ENCODE measurements around the gene GALNT18.

The GALNT18 gene

DNA sequence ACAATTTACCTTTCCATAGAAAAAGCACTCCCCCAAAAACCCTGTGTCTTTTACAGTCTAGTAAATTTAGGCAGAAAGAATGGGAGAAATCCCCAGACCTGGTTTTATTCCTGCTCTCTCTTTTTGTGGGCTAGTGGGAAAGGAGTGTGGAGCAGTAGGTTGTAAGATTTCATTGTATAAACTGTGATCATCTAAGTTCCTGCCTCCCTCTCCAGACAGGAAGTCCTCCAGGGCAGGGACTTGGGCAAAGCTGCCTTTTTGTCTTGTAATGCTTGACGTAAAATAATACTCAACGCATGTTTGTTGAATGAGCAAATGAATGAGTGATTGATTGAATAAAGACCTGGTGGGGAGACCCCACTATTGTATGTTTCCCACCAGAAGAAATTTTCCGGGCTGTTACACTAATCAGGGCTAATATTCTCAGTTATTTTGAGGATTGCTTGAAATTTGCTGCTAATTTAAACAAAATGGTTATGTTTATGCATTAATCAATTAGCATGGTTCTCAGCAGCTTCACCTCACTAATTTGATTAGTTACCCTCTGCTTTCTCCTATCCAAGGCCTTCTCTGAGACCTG lies 305.1 kb downstream of the GALNT18 start:
- no peak for DNase-seq (ENCODE audit: low read depth in 1 of 2, low spot score in 1 of 2)

DNA sequence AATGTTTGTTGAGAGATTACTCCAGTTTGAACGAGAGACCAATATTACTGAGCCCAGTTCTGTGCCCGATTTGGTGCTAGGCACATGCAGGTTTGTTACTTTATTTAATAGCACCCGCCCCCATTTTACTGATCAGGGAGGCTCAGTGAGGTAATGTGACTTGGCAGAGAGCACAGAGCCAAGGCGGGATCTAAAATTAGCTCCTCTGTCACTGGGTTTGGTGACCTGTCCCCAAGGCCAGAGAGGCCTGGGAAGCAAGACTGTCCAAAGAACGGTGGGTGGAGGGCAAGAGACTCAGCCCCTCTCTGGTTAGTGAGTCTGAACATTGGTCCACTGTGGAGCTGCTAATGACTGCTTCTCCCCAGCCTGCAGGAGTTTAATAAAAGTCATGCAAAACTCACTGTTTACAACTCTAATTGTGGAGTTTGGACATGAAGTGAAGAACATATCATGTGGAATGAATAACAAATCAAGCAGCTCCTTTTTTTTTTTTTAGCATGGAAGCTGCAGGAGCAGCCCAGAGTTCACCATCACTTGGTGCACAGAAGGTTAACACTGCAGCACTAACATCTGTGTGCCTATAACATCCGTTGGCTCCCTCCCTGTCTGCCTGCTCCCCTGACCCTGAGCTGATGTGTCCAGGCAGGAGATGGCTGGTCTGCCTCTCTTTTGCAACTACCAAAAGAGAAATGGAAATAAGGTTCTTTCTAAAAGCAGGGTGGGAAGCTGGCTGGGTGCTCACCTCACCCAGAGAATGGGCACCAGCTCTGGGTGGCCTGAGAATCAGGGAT lies 307.7 kb downstream of the GALNT18 start:
- no peak for DNase-seq (ENCODE audit: low read depth in 1 of 2, low spot score in 1 of 2)

DNA sequence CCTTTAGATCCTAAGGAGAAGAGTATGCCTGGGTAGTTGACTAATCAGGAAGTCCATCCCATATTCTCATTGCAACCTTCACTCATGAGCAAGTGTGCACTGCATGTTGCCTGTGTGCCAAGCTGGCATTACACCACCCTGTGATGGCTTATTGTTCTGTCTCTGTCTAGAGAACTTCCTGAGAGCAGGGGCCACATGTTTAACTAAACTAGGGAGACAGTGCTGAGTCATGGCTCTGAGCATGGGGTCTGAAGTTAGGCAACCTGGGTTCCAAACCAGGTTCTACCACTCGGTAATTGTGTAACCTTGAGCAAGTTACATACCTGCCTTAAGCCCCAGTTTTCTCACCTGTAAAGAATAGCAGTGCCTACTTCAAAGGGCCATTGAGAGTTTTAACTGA lies 308.4 kb downstream of the GALNT18 start:
- DNase-seq (ENCODE audit: low read depth in 1 of 2, low spot score in 1 of 2), result no peak

DNA sequence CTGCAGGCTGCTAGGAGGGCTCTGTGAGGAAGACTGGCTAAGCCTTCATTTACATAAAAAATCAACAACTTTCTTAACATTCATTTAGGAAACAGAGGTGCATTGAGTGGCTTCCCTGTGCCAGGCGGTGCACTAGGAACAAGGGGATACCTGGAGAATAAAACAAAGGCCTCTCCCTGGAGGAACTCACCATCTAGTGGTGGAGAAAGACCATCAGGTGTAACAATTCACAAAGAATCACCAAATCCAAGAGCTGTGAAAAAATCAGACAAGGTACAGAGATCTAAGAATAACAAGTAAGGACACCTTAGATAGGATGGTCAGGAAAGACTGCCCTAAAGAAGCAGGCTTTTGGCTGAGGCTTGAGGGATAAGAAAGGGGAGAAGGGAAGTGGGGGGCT lies 309.1 kb downstream of the GALNT18 start:
- no peak for DNase-seq (ENCODE audit: low read depth in 1 of 2, low spot score in 1 of 2)

DNA sequence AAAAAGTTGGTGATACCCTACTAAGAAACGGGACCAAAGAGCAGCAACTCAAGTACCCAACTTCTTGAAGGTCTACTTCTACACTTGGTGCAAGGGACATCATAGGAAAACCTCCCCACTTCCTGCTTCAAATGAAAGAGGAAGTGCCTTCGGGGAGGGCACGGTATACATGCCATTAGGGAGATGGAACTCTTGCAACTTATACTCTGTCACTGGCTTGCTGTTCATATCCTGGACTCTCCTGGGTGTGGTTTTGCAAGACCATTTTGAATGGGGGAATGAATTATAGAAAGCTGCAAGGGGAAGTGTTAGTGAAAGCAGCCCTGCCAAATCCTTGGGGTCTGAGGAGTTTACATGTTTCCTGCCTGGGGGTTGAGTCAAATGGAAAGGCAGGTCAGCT lies 310.6 kb downstream of the GALNT18 start:
- DNase-seq (ENCODE audit: low read depth in 1 of 2, low spot score in 1 of 2), result no peak

DNA sequence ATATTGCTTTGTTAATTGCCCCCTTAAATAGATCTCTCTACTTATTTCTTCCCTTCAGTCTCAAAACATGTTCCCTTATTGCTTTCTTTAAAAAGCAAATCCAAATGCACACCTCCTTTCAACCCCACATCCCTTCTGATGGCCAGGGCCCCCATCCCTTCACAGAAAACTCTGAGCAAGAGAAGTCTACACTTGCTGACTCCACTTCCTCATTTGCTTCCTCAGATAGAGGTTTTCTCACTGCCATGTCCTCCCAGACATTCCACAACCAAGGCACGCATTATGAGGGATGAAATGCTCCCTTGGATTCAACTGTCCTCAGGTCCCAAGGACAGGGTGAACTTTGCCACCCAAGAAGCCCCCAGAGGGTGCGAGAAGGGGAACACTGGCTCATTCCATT lies 311.9 kb downstream of the GALNT18 start:
- no peak for DNase-seq (ENCODE audit: low read depth in 1 of 2, low spot score in 1 of 2)

DNA sequence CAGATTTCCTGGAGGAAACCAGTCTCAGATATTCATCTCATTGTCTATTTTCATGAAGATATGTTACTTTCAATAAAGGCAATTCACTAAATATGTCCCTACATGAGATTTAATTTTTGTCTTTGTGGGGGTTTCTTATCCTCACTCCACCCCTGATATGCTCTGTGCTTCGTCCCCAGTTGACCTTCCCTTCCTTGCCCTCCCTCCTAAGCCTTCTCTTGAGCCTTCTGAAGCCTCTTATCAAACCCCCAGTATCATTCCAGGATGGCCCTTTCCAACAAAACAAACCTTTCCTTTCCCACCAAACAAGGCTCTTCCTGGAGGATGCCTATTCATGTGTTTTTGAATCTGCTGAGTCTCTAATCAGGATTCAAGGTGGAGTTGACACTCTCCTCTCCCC lies 313.6 kb downstream of the GALNT18 start:
- DNase-seq (ENCODE audit: low read depth in 1 of 2, low spot score in 1 of 2), result no peak

DNA sequence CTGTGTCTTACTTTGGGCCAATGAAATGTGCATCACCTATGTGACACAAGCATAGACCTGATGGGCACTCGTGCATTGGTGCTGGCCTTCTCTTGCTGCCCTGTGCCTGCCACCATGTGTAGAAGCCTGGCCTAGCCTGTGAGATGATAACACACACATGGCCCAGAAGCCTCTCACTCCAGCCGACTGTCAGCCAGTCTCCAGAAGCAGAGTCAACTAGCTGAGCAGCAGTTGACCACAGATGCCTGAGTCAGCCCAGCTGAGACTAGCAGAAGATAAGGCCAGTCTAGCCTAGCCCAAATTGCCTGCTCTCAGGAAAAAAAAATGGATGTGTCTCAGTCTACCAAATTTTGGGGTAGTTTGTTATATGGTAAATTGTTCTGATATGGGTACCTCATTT lies 314.9 kb downstream of the GALNT18 start:
- DNase-seq (ENCODE audit: low read depth in 1 of 2, low spot score in 1 of 2), result no peak

DNA sequence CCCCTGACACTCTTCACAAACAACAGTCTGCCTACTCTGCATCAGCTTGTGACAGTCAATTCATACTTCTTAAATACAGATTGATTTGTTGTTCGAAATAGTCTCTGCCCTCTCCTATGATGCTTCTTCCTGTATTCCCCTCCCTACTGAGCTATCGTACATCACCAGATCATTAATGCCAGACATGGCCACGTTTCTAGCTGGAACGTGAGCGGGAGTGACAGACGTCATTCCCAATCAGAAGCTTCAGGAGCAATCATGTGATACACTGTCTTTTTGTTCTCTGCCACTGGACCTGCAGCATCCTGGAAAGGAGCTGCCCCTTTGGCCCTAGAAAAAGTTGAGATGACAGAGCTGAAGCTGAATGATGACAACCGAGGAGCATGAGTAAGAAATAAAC lies 317.3 kb downstream of the GALNT18 start:
- DNase-seq (ENCODE audit: low read depth in 1 of 2, low spot score in 1 of 2), result no peak

DNA sequence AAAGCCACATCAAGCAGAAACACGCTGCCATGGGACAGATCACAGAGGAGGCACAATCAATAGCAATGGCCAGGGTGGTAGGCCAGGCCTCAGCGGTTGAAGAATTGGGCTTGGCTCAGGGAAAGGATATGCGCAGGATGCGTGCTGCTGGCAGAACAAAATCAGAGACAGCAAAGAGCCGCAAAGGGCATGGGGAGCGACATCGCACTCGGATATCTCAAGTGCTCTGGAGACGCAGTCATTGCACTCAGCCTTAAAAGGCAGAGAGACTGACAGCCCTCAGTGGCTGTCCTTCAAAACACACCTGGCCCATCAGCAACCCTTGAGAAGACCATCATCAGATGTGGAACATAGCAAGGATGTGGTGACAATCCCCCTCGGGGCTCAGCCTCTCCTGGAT lies 319.2 kb downstream of the GALNT18 start:
- DNase-seq (ENCODE audit: low read depth in 1 of 2, low spot score in 1 of 2), result no peak

DNA sequence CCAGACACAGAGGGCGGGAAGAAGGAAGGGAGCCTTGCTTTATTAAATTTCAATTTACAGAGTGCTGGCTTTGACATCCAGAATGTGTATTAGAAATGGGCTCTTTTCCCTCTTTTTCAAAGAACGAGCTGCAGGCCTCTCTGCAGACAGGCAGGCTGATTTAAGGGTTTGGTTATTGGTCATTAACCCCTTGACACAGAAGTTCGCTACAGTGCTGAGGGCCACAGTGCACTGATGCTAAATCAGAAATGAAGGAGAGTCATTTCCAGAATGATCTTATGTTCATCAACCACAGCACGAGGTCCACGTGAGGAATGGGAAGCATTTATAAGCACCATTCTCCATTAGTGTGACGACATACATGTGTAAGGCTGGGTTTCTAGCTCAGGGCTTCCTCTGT lies 320.6 kb downstream of the GALNT18 start:
- no peak for DNase-seq (ENCODE audit: low read depth in 1 of 2, low spot score in 1 of 2)

DNA sequence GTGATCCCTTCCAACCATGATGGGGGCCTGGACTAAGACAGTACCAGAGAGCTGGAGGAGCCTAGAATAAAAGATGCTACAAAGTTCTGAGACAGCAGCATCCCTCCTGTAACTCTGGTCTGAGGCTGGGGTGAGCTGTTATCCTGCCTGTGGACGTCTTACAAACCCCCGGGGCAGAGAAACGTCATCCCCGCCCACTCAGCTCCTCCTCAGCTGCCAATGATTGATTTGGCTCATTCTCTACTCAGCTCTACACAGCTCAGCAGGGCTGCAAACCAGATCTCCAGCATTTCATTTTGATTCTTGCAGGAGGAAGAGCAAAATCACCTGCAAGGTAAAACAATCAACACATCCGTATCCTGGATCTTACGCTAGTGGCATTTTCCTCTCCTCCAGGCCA lies 324.2 kb downstream of the GALNT18 start:
- DNase-seq (ENCODE audit: low read depth in 1 of 2, low spot score in 1 of 2), result no peak

DNA sequence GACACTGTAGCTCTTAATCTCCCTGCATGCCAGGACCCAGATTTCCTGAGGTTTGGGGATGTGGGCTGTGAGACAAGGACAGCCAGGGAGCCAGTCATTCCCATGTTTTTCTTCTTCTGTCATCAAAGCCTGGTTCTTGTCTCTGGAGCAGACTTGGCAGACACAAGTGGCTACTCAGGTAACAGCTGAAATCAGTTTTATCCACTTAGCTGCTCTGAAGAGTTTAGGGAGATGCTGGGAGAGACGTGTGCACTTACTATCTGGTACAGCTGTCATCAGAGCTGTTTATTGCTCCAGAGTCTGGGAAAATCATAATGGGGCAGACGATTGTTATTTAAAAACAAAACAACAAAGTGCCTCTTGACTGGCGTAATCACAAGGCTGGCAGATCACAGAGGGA lies 325.4 kb downstream of the GALNT18 start:
- no peak for DNase-seq (ENCODE audit: low read depth in 1 of 2, low spot score in 1 of 2)

DNA sequence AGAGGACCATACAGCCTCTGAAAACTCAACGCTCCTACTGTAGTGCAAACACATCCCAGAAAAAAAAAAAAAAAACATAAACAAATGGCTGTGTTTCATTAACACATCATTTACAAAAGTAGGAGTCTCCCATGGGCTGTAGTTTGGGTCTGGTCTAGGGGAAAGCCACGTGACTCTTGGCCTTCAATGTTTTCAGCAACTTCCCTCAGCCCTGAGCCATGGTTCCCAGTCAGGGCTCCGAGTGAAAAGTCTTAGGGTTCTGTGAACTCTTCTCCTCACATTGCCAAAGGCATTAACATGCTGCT lies 327.3 kb downstream of the GALNT18 start:
- no peak for DNase-seq (ENCODE audit: low read depth in 1 of 2, low spot score in 1 of 2)

DNA sequence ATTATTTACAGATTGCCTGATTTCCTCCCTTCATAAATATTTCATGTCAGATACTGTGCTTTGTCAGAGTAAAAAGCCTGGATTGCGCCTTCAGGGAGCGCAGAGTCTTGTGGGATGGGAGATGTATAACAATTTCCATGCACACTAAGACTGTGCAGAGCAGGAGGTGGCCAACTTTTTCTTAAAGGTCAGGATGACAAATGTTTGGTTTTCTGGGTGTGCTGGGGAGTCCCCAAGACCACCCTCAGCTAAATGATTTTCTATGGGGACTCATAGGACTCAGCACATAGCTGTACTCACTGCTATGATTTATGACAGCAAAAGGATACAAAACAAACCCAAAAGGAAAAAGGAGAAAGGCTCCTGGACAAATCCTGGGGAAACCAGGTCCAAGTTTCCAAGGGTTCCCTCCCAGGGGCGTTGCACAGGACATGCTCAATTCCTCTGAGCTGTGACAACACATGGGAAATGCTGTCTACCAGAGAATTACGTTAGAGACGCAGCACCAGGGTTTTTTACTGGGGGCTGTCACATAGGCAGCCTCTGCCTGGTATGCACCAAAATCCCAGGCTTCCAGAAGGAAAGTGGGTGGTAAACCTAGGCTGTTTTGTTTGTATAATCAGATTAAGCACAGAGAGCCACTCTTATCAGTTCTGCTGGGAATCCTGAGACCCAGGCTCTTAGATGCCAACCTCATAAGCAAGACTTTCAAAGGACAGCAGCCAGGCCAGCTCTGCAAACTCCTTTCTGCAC lies 327.8 kb downstream of the GALNT18 start:
- no peak for DNase-seq (ENCODE audit: low read depth in 1 of 2, low spot score in 1 of 2)

DNA sequence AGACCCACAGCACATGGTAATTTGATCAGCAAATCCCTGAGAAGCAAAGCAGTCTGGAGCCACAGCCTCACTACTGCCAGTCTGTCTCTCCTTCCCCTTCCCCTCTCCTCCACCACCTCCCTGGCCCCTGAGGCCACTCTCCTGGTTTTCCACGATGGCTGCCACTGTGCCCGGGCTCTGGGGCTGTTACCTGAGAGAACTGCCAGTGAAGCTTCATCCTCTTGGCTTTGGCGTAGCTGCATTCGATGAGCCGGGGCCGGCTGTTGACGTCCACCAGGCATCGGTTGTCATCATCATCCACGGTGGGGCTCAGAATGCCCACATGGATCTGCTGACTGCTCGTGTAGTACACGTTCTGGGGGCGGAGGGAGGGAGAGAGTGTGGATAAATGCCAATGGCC lies 329.0 kb downstream of the GALNT18 start:
- DNase-seq (ENCODE audit: low read depth in 1 of 2, low spot score in 1 of 2), result no peak

DNA sequence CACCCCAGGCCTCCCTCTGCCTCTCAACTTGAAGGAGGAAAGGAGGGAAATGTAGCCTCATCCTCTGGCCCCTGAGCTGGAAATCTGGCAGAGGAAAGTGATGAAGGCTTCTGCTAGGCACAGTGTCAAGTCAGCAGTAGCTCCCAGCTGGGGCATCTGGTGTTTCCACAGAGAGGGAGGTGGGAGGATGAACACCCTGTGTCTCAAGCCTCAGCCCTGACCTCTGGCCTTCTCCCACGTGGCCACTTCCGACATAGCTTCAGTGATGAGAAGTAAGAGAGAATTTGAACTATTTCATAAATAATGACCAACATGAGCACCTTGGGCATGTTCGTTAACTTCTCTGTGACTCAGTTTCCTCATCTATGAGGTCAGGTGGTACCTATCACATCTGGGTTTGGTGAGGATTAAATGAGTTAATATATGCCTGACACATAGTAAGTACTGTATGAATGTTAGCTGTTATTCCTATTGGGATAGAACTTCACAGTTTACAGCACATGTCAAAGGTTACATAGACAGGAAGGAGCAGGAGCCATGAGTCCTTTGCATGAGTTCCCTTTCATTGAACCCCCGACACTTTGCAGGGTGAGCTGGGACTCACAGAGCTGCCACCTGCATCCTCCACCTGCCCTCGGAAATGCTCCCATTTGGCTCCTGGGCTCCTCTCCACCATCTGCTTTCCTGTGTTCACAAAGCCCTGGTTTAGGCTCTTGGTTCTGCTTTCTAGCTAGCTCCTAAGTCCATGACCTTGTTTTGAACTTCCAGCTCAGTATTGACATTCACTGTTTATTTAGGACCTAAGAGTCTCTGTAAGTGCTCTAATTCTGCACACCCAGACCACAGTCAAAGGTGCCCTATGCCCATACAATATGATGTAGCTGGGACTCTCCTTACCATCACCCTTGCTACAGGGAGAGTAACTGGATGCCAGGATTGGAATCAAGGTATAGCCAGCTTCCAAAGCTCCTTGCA lies 330.5 kb downstream of the GALNT18 start:
- no peak for DNase-seq (ENCODE audit: low read depth in 1 of 2, low spot score in 1 of 2)

DNA sequence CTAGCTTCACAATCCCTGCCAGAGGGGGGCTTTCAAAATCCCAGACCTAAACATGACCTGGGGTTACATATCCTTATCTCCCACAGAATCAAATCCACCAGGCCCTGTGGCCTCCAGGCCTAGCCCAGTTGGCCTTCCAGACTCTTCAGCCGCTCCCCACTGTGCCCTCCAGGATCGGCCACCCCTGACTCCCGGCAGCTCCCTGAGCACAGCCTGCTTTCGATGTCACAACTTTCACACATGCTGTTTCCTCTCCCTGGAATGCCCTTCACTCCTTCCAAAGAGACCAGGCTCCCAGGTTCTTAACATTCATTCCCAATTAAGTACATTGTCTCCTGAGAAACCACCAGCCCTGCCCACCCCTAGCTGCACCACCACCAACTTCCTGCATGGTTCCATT lies 331.5 kb downstream of the GALNT18 start:
- DNase-seq (ENCODE audit: low read depth in 1 of 2, low spot score in 1 of 2), result no peak

DNA sequence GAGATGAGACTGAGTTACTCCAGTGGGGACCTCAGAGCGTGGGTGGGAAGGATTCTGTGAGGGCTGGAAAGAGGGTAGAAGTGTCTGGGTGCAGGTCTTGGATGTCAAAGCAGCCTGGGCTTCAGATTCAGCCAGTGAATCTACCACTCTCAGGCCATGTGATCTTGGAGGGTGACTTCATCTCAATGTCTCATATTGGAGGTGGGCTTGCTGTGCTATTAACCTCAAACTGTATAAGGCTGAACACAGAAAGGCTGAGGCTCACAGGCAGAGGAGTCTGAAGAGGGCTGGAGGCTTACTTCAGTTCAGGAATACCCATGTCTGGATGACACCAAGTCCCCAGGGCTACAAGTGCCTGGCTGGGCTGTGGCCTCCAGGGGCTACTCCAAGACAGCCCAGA lies 332.1 kb downstream of the GALNT18 start:
- no peak for DNase-seq (ENCODE audit: low read depth in 1 of 2, low spot score in 1 of 2)

DNA sequence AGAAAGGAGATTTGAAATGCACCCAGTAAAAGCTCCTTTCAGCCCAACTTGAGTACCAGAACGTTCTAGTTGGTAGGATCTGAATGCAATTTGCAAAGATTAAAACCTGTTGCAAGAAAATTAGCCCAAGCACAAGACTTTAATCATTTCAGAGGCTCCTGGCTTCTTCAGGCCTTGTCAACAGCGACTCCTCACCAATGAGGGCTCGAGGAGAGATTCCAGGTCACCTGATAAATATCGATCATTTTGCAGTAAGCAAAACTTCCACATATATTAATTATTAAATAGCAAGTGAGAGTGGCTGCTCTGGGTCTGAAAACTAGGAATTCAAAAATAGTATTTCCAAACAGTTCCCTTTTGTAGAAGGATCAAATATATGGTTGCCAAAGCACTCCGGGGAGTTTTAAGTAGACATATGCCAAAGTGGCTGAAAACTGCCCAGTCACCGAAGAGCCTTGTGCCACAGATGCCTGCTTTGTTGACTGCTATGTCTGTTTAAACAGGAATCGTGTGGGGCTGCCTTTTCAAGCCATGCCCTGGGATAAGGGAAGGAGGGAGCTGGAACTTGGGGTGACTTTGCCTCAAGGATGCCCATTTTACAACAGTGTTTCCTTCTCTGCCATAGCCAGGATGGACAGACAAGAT lies 332.7 kb downstream of the GALNT18 start:
- DNase-seq (ENCODE audit: low read depth in 1 of 2, low spot score in 1 of 2), result no peak

DNA sequence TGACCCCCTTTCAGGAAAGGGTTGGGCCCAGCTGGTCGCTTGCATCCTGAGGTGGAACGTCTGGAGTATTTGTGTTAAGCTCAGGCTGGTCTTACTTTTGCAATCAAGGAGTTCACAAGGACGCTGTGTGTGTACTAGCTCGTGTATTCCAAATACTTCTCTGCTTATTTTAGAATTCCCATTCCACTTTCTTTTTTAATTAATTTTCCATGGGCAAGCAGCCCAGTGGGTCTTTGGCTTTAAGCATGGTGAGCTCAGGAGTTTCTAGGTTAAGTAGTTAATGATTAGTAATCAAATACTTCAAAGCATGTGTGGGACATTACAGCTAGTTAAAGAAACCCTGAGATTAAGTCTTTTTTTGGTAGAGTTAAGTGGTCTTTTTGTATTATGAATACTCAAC lies 337.3 kb downstream of the GALNT18 start:
- no peak for DNase-seq (ENCODE audit: low read depth in 1 of 2, low spot score in 1 of 2)
